Progenitor cell of endocrine pancreas (in vitro differentiated cells): Measurements from ENCODE around the gene IL12B. TPM values are rescaled to one million over a fixed set of nuclear protein-coding genes. Genes with fewer than 3 reads are reported as not detected.

Experiments used
- DNase-seq: peaks from one replicate; pipeline ENCODE4 v3.0.0; 2021; ENCODE audit warnings: low spot score; ENCODE audit not compliant: unreplicated experiment
- H3K27ac Mint-ChIP-seq: 2 replicates; pipeline ENCODE4 v1.8.0; 2021; ENCODE audit warnings: mild to moderate bottlenecking, moderate library complexity, mixed read lengths
- H3K27me3 Mint-ChIP-seq: 2 replicates; pipeline ENCODE4 v1.8.0; 2021; ENCODE audit warnings: mixed read lengths
- H3K36me3 Mint-ChIP-seq: 2 replicates; pipeline ENCODE4 v1.8.0; 2022; ENCODE audit warnings: mixed read lengths; ENCODE audit not compliant: insufficient read depth
- H3K4me1 Mint-ChIP-seq: 2 replicates; pipeline ENCODE4 v1.8.0; 2021; ENCODE audit warnings: low read depth, mixed read lengths
- H3K4me3 Mint-ChIP-seq: 2 replicates; pipeline ENCODE4 v1.8.0; 2021; ENCODE audit warnings: low read depth, mild to moderate bottlenecking, moderate library complexity, mixed read lengths
- H3K9me3 Mint-ChIP-seq: 2 replicates; pipeline ENCODE4 v1.8.0; 2021; ENCODE audit warnings: low read depth, mixed read lengths
- total RNA-seq: library from RNA; stranded (reverse); gene quantifications from 2 replicates; pipeline ENCODE4 v1.2.1, GENCODE V29; 2021
- TF ChIP-seq, protein P1 (sequence below): fragments of 200-600 bp; sonication (generic); IDR thresholded peaks from one replicate; pipeline ENCODE4 v1.5.0; 2021; ENCODE audit warnings: antibody characterized with exemption, mild to moderate bottlenecking; ENCODE audit not compliant: unreplicated experiment

The IL12B gene
- total RNA-seq, 1 donor from 2014 or later, result not detected

DNA sequence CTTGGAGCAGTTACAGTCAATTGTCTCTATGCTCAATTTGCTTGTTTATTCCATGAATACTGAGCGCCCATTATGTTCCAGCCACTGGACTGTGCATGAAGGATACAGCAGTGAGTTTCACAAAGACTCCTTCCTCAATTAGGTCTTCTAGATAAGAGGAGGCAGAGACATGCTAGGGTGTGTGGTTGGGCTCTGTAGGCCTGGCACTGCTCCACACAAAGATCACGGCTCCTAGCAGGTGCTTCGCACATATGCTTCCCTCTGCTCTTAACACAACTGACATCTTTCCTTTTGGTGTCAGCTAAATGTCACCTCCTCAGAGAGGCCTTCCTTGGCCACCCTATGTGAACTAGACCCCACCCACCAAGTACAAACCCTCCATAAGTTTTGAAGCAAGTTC lies 10.9 kb downstream of the IL12B start:
- H3K27me3 Mint-ChIP-seq, result peaks cover 10% of the 10 kb centered on the region
- H3K9me3 Mint-ChIP-seq, result no peaks in the 10 kb centered on the region
- H3K4me3 Mint-ChIP-seq, result no peak overlapping the region
- no peaks in the 10 kb centered on the region for H3K36me3 Mint-ChIP-seq
- no peak for DNase-seq
- H3K27ac Mint-ChIP-seq, result no peak overlapping the region
- no peaks in the 10 kb centered on the region for H3K4me1 Mint-ChIP-seq
- TF ChIP-seq, protein P1, sequence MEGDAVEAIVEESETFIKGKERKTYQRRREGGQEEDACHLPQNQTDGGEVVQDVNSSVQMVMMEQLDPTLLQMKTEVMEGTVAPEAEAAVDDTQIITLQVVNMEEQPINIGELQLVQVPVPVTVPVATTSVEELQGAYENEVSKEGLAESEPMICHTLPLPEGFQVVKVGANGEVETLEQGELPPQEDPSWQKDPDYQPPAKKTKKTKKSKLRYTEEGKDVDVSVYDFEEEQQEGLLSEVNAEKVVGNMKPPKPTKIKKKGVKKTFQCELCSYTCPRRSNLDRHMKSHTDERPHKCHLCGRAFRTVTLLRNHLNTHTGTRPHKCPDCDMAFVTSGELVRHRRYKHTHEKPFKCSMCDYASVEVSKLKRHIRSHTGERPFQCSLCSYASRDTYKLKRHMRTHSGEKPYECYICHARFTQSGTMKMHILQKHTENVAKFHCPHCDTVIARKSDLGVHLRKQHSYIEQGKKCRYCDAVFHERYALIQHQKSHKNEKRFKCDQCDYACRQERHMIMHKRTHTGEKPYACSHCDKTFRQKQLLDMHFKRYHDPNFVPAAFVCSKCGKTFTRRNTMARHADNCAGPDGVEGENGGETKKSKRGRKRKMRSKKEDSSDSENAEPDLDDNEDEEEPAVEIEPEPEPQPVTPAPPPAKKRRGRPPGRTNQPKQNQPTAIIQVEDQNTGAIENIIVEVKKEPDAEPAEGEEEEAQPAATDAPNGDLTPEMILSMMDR, result no peak

DNA sequence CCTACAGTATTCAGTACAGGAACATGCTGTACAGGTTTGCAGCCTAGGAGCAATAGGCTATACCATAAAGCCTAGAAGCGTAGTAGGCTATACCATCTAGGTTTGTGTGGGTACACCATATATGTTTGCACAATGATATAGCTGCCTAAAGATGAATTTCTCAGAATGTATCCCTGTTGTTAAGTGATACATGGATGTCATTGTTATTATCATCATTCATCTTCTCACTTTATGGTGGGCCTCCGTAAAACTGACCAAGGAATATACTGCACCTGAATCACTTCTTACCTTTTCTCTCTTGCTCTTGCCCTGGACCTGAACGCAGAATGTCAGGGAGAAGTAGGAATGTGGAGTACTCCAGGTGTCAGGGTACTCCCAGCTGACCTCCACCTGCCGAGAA lies 11.8 kb downstream of the IL12B start:
- Mint-ChIP-seq H3K4me3 (no peak overlapping the region), H3K9me3 (no peaks in the 10 kb centered on the region)

DNA sequence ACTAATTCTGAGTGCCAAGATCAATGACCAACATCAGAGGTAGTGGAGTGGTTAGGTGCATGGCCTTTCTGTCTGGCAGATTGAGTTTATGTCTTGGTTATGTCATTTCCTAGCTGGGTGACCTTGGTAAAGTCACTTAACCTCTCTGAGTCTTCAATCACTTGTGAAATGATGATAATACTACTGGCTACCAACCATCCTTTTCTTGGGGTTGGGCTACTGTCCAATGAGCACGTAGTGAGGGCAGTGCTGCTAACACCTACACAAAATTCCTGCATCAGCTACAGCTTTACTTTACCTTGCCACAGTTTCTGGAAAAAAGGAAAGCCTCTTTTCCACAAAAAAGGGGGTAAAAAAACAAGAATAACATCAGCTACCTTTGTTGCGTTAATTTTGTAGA lies 12.4 kb downstream of the IL12B start:
- Mint-ChIP-seq H3K4me3 (no peak overlapping the region), H3K9me3 (no peaks in the 10 kb centered on the region), H3K4me1 (no peaks in the 10 kb centered on the region), H3K36me3 (no peaks in the 10 kb centered on the region), H3K27me3 (peaks cover 16% of the 10 kb centered on the region), H3K27ac (no peak overlapping the region)
- TF ChIP-seq, protein P1, result no peak
- DNase-seq, result no peak

More for the DNA sequence above, 11.8 kb downstream of the IL12B start:
- TF ChIP-seq, protein P1, result no peak
- Mint-ChIP-seq H3K27me3 (peaks cover 11% of the 10 kb centered on the region), H3K36me3 (no peaks in the 10 kb centered on the region), H3K27ac (no peak overlapping the region), H3K4me1 (no peaks in the 10 kb centered on the region)
- no peak for DNase-seq

DNA sequence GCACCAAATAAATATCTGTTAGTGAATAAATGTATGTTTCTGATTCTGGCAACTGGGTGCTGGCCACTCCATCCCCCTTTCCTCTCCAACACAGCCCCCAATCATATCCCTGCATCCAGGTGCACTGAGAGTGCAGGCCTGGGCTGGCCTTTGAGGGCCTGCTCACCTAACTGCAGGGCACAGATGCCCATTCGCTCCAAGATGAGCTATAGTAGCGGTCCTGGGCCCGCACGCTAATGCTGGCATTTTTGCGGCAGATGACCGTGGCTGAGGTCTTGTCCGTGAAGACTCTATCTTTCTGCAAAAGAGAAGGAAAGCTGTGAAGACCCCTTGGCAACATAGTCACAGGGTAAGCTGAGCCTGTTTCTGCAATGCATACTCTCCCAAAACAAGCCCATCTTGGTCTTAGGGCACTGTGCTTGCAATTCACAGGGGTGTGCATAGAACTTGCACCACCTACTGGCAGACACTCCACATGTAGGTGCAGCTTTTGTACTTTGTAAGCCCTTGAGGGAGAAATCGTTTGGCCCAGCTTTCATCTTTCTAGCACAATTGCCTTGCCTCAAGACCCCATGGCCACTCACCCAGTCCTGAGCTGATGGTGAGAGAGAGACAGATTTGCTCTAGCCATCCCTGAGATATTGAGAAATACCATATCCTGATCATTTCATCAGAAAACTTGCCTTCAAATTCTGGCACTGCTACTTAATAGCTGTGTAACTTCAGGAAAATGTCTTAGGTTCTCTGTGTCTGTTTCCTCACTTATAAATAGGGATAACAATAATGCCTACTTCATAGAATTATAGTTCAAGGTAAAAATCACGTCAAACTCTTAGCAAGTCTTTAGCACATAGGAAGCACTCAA lies 13.5 kb downstream of the IL12B start:
- TF ChIP-seq, protein P1, result peak; percentile 71
- no peaks in the 10 kb centered on the region for H3K9me3 Mint-ChIP-seq
- no peaks in the 10 kb centered on the region for H3K36me3 Mint-ChIP-seq
- H3K27ac Mint-ChIP-seq, result no peak overlapping the region
- H3K4me1 Mint-ChIP-seq, result no peaks in the 10 kb centered on the region
- no peak for DNase-seq
- no peak overlapping the region for H3K4me3 Mint-ChIP-seq
- H3K27me3 Mint-ChIP-seq, result peaks cover 22% of the 10 kb centered on the region

DNA sequence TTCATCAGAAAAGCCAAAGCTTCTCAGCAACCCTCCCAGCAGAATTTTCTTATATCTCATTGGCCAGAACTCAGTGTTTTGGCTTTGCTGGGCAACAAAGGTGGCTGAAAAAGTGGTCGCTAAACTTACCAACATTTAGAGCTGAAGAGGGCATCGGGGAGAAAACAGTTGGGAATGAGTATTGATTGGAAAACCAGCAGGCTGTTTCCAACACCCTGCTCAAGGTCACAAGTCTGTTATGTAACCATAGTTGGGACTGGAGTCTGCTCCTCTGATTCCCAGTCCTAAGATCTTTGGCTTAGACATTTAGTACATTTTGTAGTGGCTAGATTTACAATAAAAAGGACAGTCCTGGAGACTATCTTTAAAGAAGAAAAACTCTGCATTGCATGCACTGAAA lies 17.1 kb downstream of the IL12B start:
- H3K36me3 Mint-ChIP-seq, result no peaks in the 10 kb centered on the region
- no peak overlapping the region for H3K27ac Mint-ChIP-seq
- TF ChIP-seq, protein P1, result no peak
- H3K4me3 Mint-ChIP-seq, result no peak overlapping the region
- H3K27me3 Mint-ChIP-seq, result peaks cover 42% of the 10 kb centered on the region
- H3K9me3 Mint-ChIP-seq, result no peaks in the 10 kb centered on the region
- DNase-seq, result no peak
- peaks cover 3% of the 10 kb centered on the region for H3K4me1 Mint-ChIP-seq
